NOMO-1 treated with dmso at 0.1 percent for 144 hours (cell line): Measurements from ENCODE around the gene POC1B.

Experiments
- DNase-seq: peaks from one replicate; lab custom pipeline; 2025; ENCODE audit not compliant: unreplicated experiment; lab: John Stamatoyannopoulos, UW

Gene POC1B

GRCh38 chr12:89539426-89540223 lies 13.8 kb upstream of the POC1B start:
- DNase-seq, result peak; percentile 14

DNA sequence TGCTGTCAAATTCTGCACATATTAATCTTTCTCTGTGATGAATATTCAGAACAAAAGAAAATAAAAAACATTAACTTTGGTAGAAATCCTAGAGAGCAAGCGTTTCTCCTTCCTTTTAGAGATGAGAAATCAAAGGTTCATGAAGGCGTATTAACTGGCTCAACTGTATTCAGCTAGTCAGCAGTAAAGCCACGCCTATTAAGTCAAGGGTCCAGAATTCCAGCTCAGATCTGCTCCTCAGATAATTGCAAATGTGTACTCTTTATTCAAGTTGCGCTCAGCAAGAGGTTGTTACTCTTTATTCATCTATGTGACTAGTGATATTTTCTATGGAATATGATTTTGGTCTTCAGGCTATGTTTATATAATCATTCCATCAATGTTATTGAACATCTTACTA lies 13.1 kb upstream of the POC1B start:
- DNase-seq, result no peak

DNA sequence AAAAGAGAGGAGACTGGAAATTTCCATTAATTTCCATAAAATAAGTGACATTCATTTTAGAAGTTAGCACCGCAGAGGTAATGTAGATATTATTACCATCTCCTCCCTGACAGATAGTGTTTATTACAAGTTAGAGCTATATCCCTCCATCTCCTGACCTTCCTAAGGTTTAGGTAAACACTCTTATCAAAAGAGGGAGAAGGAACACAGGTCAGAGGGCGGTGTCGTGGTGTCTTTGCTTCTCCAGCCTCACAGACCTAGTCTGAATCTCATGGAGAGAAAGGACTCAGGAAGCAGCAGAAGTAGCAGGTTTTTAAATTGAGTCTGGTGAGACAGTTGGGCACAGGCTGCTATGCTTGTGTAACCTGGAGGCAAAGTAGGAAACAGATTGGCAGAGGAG lies 11.5 kb upstream of the POC1B start:
- DNase-seq, result no peak

GRCh38 chr12:89529738-89530137 lies 3.9 kb upstream of the POC1B start:
- DNase-seq, result no peak

- no peak for DNase-seq
These were observed 2.6 kb upstream of the POC1B start for GRCh38 chr12:89528434-89528833.

DNA sequence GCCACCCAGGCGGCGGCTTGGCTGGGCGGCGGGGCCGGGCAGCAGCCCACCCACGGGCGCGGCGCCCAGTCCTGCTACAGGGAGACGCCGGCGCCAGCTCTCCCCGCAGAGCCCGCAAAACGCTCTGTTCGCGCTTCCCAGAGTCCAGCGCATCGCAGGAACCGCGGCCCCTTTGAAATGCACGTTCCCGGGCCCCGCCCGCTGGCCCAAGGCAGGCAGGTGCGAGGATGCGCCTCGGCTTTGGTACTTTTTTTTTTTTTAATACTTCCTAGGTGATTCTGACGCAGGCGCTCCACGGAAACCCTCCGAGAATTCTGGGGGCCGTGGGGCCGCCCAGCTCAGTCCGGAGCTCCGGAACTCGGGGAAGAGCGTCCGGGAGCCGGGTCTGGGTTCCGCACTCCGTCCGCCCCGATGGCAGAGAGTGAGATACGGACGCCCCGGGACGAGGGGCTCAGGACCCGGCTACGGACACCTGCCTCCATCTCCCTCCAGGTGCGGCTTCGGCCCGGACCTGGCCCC lies 483 bp downstream of the POC1B start:
- no peak for DNase-seq

DNA sequence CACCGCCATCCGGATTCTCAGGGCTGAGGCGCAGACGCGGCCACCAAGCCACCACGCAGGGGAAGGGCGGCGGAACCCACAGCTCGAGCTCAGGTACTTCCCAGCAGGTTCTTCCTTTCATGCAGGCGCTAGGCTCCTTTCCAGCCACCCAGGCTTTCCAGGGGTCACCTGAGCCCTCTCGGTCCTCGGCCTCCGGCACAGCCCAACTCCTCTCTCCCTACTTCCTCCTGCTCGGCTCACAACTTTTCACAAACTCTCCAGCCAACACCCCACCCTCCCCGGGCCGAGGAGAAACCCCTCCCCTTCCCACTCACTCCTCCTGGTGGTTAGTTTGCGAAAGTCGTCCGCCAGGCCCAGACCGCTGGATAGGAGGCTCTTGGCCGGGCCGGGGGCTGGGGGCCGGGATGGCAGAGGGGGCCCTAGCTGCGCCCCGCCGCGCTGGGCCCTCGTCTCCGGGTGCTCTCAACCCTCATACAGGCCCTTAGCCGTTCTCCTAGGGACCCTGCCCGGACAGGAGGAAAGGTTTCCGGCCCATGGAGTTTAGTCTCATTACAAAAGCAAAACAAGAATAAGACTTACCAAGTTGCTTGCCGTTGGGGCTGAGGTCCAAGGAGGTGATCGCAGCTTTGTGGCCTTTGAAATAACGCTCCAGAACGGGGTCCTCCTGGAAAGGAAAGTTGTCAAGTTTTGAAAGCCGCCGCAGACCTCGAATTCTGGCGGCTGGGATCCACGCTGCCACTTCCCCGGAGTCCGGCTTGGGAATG lies 1.1 kb downstream of the POC1B start, which contains the start of gene GALNT4:
Gene GALNT4 (minus strand): TSS at position 256 of the 764 bp plus-strand sequence. CDS start 247 bp downstream, at position 9.
- peak; percentile 87 for DNase-seq

- DNase-seq, result no peak
These were observed 1.9 kb downstream of the POC1B start for GRCh38 chr12:89523843-89524540.

GRCh38 chr12:89523393-89523792 lies 2.5 kb downstream of the POC1B start:
- DNase-seq, result no peak

GRCh38 chr12:89521364-89522223 lies 4.3 kb downstream of the POC1B start:
- no peak for DNase-seq

DNA sequence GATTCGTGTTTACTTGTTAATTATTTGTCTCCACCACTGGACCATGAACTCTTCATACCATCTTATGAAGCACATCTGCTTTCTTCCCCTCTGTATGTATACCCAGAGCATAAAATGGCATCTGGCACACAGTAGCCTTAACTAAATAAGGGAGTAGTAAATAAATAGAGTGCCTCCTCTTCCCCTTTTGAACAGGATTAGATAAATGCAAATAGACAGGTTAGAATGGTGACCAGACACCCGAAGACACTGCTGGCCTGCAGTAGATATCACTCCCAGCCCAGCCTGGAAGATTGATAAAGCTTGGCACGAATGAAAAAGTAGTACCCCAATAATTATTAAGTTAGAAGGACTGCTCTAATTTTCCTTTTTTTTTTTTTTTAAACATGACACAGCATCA lies 8.1 kb downstream of the POC1B start:
- DNase-seq, result no peak

- no peak for DNase-seq
These were observed 9.2 kb downstream of the POC1B start for GRCh38 chr12:89516633-89517032.

DNA sequence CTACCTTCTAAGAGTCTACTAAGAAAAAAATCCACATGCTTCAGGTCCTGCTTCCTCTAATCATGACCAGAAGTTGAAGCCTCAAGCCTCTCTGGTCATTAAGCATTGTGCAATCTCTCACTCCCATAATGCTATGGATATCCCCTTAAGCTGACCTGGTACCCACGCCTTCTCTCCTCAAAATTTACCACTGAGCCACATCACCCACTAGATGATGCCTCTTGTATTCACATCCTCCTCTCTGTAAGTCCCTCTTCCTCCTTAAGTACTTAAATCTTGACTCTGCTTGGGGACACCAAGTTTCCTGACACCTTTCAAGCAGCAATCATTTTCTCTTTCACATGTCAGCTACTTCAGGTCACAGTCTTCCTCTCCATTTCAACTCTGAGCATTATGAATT lies 11.1 kb downstream of the POC1B start:
- DNase-seq, result peak; percentile 21

GRCh38 chr12:89513544-89513943 lies 12.3 kb downstream of the POC1B start:
- no peak for DNase-seq

DNA sequence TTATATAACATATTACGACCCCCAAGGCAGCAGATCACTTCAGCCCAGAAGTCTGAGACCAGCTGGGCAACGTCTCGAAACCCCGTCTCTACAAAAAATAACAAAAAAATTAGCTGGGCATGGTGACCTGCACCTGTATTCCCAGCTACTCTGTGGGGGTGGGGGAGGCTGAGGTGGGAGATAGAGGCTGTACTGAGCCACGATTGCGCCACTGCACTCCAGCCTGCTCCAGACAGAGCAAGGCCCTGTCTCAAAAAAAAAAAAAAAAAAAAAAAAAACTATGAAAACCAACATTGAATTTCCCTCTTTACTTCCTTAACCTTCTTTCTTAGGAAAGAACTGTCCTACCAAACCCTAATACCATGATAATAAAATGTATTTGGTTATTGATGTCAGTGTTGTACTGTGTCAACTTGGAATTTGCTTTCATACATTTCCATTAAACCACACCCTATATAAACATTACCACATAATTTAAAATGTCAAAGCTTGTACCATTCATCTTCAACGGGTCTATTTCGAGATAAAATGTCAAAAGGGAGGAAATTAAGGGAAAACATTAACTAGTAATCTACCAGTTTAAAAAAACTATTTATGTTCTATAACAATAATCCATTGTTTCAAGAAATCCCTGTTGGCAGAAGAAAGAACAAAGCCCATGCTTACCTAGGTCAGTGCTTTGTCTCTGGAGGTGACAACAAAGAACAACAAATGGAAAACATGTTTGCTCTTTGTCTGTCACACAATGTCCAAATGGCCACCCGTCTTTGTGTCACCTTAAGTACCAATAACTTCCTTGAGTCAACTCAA lies 18.6 kb downstream of the POC1B start:
- no peak for DNase-seq

- no peak for DNase-seq
These were observed 19.8 kb downstream of the POC1B start for GRCh38 chr12:89506050-89506449.

GRCh38 chr12:89504560-89505346 lies 21.1 kb downstream of the POC1B start:
- DNase-seq, result no peak

DNA sequence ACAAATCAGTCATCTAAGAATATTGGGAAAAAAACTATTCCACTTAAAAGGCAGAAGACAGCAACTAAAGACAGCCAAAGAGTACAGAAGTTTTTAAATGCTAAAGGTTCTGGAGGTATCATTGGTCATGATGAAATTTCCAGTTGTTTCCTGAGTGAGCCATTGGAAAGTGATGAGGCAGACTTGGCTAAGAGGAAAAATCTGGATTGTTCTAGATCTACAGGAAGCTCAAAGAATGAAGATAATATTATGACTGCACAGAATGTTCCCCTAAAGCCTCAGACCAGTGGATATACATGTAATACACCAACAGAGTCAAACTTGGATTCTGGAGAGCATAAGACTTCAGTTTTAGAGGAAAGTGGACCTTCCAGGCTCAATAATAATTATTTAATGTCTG lies 24.1 kb downstream of the POC1B start:
- no peak for DNase-seq

DNA sequence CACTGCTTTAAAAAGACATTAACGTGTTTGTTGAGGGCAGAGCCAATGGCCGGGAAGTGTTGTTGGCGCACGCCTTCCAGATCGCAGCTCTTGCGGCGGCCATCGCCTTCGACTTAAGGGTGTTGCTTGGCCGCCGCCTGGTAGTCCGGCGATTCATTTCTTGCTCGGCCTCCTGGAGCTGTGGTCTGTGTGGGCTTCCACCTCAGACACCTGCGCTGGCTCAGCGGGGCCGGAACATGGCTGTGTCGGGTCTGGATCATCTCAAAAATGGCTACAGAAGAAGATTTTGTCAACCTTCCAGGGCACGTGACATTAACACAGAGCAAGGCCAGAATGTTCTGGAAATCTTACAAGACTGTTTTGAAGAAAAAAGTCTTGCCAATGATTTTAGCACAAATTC lies 26.0 kb downstream of the POC1B start:
- DNase-seq, result no peak
